NCI-H1092 (cell line): ENCODE data around the gene MEGF8.

Experiments used
- DNase-seq: peaks from one replicate; lab custom pipeline; 2025; lab: John Stamatoyannopoulos, UW

The MEGF8 gene

GRCh38 chr19:42325308-42325895, at the start of gene MEGF8:
Gene MEGF8 (plus strand): TSS chr19:42325635. CDS start chr19:42326244, 609 bp downstream.
- DNase-seq: peak; percentile 96

GRCh38 chr19:42276284-42276683, 49.2 kb upstream of the MEGF8 start:
- DNase-seq: no peak

- DNase-seq: no peak
Observed at GRCh38 chr19:42276821-42277220, 48.6 kb upstream of the MEGF8 start.

GRCh38 chr19:42277821-42278451, 47.5 kb upstream of the MEGF8 start:
- DNase-seq: no peak

- DNase-seq: no peak
Observed at GRCh38 chr19:42278452-42279154, 46.8 kb upstream of the MEGF8 start.

GRCh38 chr19:42279155-42279901, 46.1 kb upstream of the MEGF8 start:
- DNase-seq: no peak

GRCh38 chr19:42279902-42280814, 45.3 kb upstream of the MEGF8 start:
- DNase-seq: peak; percentile 89

- DNase-seq: no peak
Observed at GRCh38 chr19:42280815-42281145, 44.7 kb upstream of the MEGF8 start.

- peak; percentile 18 for DNase-seq
Observed at GRCh38 chr19:42281146-42281826, 44.1 kb upstream of the MEGF8 start.

- no peak for DNase-seq
Observed at GRCh38 chr19:42281827-42282762, 43.3 kb upstream of the MEGF8 start.

- no peak for DNase-seq
Observed at GRCh38 chr19:42282819-42283187, 42.6 kb upstream of the MEGF8 start.

- DNase-seq: peak; percentile 86
Observed at GRCh38 chr19:42283188-42284065, 42.0 kb upstream of the MEGF8 start.

GRCh38 chr19:42284066-42284501, 41.4 kb upstream of the MEGF8 start:
- DNase-seq: peak; percentile 55

GRCh38 chr19:42284591-42285341, 40.7 kb upstream of the MEGF8 start:
- DNase-seq: no peak

GRCh38 chr19:42285541-42285941, 39.9 kb upstream of the MEGF8 start:
- no peak for DNase-seq

GRCh38 chr19:42285988-42286348, 39.5 kb upstream of the MEGF8 start:
- DNase-seq: no peak

- DNase-seq: no peak
Observed at GRCh38 chr19:42286349-42287016, 39.0 kb upstream of the MEGF8 start.
